Measurements from ENCODE around the gene SWAP70.
"Not testable (repeated sequence)": the region's sequence is repeated elsewhere in the genome, so short reads cannot be mapped to it uniquely, and the experiment has no call there.

SWAP70 gene

DNA sequence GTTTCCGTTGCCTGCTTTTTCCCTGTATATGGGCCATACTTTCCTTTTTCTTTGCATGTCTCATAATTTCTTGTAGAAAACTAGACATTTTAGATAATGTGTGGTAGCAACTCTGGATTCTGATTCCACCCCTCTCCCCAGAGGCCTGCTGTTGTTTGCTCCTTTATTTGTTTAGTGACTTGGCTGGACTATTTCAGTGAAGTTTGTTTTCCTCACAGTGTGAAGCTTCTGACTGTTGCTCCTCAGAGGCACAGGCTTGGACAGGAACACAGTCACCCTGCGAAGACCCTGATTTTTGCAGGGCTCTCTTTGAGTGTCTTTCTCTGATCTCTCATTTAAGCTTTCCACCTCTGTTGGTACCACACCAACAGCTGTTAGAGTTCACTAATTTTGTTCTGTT, 72.5 kb downstream of the SWAP70 start:
- no peak overlapping the region for H3K4me3 ChIP-seq (replicated peaks; ENCODE audit: low read depth, low read length)
- no peak for DNase-seq (ENCODE audit: extremely low read depth, low read depth)
- TF ChIP-seq, protein P1, sequence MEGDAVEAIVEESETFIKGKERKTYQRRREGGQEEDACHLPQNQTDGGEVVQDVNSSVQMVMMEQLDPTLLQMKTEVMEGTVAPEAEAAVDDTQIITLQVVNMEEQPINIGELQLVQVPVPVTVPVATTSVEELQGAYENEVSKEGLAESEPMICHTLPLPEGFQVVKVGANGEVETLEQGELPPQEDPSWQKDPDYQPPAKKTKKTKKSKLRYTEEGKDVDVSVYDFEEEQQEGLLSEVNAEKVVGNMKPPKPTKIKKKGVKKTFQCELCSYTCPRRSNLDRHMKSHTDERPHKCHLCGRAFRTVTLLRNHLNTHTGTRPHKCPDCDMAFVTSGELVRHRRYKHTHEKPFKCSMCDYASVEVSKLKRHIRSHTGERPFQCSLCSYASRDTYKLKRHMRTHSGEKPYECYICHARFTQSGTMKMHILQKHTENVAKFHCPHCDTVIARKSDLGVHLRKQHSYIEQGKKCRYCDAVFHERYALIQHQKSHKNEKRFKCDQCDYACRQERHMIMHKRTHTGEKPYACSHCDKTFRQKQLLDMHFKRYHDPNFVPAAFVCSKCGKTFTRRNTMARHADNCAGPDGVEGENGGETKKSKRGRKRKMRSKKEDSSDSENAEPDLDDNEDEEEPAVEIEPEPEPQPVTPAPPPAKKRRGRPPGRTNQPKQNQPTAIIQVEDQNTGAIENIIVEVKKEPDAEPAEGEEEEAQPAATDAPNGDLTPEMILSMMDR (IDR thresholded peaks at IDR 0.05; ENCODE audit: low read depth, low read length, missing control alignments) = no peak

DNA sequence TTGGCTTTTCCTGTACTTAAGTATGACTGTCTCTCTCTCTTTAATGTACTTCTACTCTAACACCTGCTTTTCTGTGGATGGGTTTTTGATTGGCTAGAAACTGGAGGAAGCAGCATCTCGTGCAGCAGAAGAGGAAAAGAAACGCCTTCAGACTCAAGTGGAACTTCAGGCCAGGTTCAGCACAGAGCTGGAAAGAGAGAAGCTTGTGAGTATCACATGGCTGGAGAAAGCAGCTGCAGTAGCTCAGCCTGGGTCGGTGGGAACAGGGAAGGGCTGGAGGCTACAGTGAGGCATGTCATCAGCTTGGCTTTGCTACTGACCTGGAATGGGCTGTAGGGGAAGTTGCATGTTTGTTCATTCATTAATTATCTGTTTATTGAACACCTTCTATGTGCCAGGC, 74.2 kb downstream of the SWAP70 start:
- no peak overlapping the region for H3K4me3 ChIP-seq (replicated peaks; ENCODE audit: low read depth, low read length)
- TF ChIP-seq, protein P1 (IDR thresholded peaks at IDR 0.05; ENCODE audit: low read depth, low read length, missing control alignments) = no peak
- DNase-seq (ENCODE audit: extremely low read depth, low read depth) = no peak

DNA sequence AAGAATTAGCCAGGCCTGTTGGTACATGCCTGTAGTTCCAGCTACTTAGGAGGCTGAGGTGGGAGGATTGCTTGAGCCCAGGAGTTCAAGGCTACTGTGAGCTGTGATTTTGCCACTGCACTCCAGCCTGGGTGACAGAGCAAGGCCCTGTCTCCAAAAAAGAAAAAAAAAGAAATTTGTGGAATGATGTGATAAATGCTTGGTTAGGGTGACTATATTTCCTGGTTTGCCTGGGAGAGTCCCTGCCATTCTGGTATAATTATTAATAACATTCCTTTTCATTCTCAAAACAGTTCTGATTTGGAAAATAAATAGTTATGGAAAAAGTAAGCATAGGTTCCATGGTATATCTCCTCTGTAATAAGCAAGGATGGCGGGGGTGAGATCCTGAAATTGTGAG, 74.8 kb downstream of the SWAP70 start:
- DNase-seq (ENCODE audit: extremely low read depth, low read depth) = no peak
- no peak overlapping the region for H3K4me3 ChIP-seq (replicated peaks; ENCODE audit: low read depth, low read length)
- TF ChIP-seq, protein P1 (IDR thresholded peaks at IDR 0.05; ENCODE audit: low read depth, low read length, missing control alignments) = no peak

DNA sequence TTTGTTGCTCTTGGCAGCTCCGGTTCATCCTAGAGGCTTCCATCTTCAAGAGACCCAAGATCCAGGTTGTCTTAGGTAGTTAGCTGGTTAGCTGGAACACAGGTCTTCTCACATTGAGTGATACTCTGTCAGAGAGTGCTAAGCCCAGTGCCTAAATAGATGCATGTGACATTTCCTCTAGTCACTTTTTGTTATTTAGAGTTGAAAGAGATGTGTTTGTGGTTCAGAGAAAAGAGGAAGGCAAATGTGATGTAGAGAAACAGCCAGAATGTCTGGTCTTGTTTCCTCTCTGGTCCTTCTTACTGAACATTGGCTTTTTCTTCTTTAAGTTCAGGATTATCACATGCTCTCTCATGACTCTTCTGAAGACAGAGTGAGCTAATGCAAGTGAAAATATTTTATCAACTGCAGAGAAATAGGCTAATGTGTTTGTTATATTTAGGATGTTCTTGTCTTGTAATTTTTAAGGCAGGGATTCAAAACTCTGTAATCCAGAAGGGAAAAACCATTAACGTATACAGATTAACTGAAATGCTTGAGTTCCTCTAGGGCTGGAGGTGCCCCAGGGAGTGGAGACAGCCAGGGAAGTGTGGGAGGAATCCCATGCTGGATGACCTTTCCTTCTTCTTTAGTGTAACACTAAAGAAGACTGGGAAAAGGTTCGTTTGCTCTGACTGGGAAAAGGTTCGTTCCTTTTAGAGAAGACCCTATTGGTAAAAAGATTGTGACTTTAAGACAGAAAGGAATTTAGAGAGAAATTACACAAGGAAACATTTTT, 75.4 kb downstream of the SWAP70 start:
- no peak for DNase-seq (ENCODE audit: extremely low read depth, low read depth)
- no peak overlapping the region for H3K4me3 ChIP-seq (replicated peaks; ENCODE audit: low read depth, low read length)

DNA sequence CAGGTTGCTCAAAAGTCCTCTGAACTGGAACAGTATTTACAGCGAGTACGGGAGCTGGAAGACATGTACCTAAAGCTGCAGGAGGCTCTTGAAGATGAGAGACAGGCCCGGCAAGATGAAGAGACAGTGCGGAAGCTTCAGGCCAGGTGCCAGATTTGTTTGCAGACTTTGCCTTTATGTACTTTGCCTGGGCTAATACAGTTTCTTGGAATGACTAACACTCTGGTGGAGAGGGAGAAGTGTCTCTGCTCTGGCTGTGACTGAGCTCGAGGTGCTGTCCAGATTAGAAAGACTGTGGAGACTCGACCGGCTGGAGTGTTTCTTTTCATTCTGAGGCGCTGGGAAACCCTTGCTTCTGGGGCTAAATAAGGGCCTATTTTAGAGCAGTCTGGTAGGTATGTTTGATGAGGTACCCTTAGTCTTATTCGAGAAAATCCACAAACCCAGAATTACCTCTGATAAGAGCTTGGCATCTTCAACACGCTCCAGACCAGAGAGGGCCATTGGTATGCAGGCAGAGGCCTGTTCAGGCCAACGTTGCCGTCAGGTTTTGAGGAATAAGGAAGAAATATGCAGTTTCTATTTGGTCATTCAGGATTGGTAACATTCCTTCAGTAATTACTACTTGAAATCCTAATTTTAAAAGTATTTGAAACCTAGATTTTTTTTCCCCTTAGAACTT, 76.5 kb downstream of the SWAP70 start:
- no peak for DNase-seq (ENCODE audit: extremely low read depth, low read depth)
- no peak overlapping the region for H3K4me3 ChIP-seq (replicated peaks; ENCODE audit: low read depth, low read length)
- TF ChIP-seq, protein P1 (IDR thresholded peaks at IDR 0.05; ENCODE audit: low read depth, low read length, missing control alignments) = no peak

More for the DNA sequence above, 75.4 kb downstream of the SWAP70 start:
- TF ChIP-seq, protein P1 (IDR thresholded peaks at IDR 0.05; ENCODE audit: low read depth, low read length, missing control alignments) = no peak

DNA sequence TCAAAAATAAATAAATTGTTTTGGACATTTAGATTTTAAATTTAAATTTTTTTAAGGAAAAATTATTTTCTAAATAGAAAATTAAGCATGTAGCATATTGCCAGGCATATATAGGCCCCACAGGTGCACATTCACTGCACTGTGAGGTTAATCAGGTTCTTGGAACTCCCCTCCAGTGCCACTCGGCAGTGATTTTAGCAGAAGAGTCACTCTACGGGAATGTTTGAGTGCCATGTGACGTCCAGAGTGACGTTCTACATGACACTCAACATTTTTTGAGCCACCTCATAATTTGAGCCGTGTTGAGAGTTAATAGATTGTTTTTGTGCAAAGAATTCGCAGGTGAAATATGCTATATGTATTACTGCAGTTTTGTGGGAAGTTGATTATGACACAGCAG, 77.4 kb downstream of the SWAP70 start:
- no peak for DNase-seq (ENCODE audit: extremely low read depth, low read depth)
- TF ChIP-seq, protein P1 (IDR thresholded peaks at IDR 0.05; ENCODE audit: low read depth, low read length, missing control alignments) = no peak

DNA sequence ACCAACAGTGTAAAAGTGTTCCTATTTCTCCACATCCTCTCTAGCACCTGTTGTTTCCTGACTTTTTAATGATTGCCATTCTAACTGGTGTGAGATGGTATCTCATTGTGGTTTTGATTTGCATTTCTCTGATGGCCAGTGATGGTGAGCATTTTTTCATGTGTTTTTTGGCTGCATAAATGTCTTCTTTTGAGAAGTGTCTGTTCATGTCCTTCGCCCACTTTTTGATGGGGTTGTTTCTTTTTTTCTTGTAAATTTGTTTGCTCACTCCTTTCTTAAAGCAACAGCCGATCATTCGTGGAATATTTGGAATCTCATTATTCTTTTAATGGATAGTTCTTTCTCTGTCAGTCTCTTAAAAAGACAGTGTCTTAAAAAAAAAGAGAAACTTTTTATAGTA, 79.6 kb downstream of the SWAP70 start:
- not testable (repeated sequence) for DNase-seq (ENCODE audit: extremely low read depth, low read depth); H3K4me3 ChIP-seq (replicated peaks; ENCODE audit: low read depth, low read length)

More for the DNA sequence above, 77.4 kb downstream of the SWAP70 start:
- H3K4me3 ChIP-seq (replicated peaks; ENCODE audit: low read depth, low read length) = no peak overlapping the region
